ENCODE results near the gene GHR.

Gene GHR

DNA sequence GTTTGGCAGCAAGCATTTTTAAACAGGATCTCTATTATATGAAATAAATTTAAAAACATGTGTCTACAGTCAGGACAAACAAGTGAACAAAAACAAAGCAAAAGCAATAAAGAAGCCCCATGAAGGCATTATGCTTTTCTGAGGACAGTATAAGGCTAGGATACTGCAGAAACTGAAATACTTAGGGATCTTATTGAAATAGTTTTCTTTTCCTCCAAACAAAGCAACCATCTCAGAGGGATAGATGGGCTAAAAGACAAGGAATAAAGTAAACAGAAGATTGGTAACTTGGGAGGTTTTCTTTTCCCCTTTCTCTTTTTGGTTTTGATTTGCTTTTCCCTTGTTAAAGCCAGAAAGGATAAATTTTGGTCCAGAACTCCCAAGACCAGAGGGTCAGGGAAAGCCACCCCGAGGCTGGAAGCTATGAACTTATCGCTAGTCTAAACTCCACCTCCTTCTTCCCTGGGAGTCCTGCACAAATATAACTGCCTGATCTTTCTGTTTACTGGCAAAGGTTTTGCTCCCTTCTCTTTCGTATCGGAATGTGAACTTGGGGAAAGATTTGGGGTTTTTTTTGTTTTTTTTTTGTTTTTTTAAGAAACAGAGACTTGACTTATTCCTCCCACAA is 164.0 kb downstream of the GHR start:
- in situ Hi-C loops (cut with MboI; ENCODE audit: low pct_unique_long_range_greater_than_20kb, low sequenced_read_pairs, unreplicated experiment): no loop called here
- TF ChIP-seq, protein P1, sequence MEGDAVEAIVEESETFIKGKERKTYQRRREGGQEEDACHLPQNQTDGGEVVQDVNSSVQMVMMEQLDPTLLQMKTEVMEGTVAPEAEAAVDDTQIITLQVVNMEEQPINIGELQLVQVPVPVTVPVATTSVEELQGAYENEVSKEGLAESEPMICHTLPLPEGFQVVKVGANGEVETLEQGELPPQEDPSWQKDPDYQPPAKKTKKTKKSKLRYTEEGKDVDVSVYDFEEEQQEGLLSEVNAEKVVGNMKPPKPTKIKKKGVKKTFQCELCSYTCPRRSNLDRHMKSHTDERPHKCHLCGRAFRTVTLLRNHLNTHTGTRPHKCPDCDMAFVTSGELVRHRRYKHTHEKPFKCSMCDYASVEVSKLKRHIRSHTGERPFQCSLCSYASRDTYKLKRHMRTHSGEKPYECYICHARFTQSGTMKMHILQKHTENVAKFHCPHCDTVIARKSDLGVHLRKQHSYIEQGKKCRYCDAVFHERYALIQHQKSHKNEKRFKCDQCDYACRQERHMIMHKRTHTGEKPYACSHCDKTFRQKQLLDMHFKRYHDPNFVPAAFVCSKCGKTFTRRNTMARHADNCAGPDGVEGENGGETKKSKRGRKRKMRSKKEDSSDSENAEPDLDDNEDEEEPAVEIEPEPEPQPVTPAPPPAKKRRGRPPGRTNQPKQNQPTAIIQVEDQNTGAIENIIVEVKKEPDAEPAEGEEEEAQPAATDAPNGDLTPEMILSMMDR (IDR thresholded peaks at IDR 0.05; ENCODE audit: extremely low read depth, insufficient read depth, missing control alignments): no peak
- DNase-seq (ENCODE audit: low spot score): no peak

DNA sequence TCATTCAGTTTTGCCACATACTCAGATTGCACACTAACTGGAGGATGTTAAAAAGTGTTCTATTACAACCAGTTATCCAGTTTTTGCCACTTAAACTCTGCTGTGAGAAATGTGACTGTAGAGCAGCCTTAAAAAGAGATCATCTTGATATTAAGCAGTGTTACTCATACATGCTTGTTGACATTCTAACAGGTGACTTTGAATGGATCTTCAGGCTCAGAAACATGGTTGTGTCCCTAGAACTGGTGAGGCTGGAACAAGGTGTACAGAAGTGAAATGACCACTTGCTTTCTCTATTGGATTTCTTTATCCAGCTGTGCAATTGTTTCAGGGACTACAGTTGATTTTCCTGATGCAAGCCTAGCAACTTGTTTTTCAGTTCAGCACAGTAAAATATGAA is 167.3 kb downstream of the GHR start:
- in situ Hi-C loops (cut with MboI; ENCODE audit: low pct_unique_long_range_greater_than_20kb, low sequenced_read_pairs, unreplicated experiment): no loop called here
- DNase-seq (ENCODE audit: low spot score): no peak

DNA sequence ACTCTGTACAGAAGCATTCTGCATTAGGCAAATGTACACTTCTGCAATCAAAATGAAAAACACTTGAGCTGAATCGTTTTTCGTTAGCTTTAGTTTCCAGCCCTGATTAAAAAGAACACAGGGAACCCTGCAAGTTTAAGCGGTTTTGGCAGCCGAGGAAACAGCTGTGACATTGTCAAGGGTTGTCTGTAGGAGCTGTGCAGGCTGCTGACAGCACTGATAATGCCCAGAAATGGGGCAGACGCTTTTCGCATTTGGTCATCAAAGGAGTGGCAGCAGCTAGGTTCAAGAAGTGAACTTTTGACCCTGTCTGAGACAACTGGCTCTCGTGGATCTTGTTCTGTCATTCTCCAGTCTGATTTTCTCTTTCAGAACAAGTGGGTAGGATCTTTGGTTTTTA is 167.8 kb downstream of the GHR start:
- TF ChIP-seq, protein P1 (IDR thresholded peaks at IDR 0.05; ENCODE audit: extremely low read depth, insufficient read depth, missing control alignments): no peak
- in situ Hi-C loops (cut with MboI; ENCODE audit: low pct_unique_long_range_greater_than_20kb, low sequenced_read_pairs, unreplicated experiment): no loop called here

More for the DNA sequence above, 167.3 kb downstream of the GHR start:
- TF ChIP-seq, protein P1 (IDR thresholded peaks at IDR 0.05; ENCODE audit: extremely low read depth, insufficient read depth, missing control alignments): no peak

DNA sequence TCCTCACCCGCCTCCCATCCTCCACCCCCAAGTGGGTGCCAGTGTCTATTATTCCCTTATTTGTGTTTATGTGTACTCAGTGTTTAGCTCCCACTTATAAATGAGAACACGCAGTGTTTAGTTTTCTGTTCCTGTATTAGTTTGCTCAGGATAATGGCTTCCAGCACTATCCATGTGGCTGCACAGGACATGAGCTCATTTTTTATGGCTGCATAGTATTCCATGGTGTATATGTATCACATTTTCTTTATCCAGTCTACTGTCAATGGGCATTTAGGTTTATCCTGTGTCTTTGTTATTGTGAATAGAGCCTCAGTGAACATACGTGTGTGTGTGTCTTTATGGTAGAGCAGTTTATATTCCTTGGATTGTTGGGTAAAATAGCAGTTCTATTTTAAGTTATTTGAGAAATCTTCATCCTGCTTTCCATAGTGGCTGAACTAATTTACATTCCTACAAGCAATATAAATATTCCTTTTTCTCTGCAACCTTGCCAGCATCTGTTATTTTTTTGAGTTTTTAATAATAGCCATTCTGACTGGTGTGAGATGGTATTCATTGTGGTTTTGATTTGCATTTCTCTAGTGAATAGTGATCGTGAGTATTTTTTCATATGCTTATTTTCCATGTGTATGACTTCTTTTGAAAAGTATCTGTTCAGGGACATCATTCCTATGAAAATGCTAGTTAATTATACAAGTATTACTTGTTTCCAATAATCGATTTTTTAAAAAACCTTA is 169.3 kb downstream of the GHR start:
- DNase-seq (ENCODE audit: low spot score): no peak
- TF ChIP-seq, protein P1 (IDR thresholded peaks at IDR 0.05; ENCODE audit: extremely low read depth, insufficient read depth, missing control alignments): no peak
- in situ Hi-C loops (cut with MboI; ENCODE audit: low pct_unique_long_range_greater_than_20kb, low sequenced_read_pairs, unreplicated experiment): no loop called here

More for the DNA sequence above, 167.8 kb downstream of the GHR start:
- DNase-seq (ENCODE audit: low spot score): no peak

DNA sequence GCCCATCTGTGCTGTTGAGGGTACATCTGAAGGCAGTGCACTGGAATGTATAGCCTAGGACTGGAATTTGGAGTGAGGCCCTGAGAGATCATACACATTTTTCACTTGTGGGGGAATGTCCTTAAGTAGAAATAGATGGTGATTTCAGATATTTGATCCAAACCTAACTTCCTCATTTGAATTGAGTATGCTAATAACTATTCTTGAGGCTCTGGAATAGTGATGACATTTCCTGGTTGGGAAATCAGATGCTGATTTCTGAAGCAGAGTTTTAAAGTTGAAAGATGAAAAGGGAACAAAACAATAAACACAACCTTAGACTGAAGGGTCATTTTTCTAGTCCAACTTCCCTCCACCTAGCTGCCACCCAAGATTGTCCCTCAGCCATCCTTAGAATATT is 170.4 kb downstream of the GHR start:
- in situ Hi-C loops (cut with MboI; ENCODE audit: low pct_unique_long_range_greater_than_20kb, low sequenced_read_pairs, unreplicated experiment): no loop called here
- DNase-seq (ENCODE audit: low spot score): no peak
- TF ChIP-seq, protein P1 (IDR thresholded peaks at IDR 0.05; ENCODE audit: extremely low read depth, insufficient read depth, missing control alignments): no peak

DNA sequence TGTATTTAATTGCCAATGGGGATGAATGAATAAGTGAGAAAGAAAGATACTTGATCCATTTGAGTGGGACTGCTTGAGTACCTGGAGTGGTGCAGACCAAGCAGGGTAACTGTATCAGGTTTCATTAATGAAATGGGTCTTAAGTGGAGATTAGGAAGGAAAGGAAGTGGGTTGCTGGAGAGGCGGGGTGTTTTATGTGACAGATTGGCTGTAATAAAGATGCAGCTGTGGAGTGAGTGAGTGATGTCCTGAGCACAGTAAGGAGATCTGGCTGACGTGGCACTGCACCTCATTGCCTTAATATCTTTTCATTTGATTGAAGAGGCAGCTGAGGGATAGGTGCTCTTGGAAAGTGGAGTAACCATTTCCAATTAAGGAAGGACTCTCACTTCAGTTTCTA is 172.4 kb downstream of the GHR start:
- TF ChIP-seq, protein P1 (IDR thresholded peaks at IDR 0.05; ENCODE audit: extremely low read depth, insufficient read depth, missing control alignments): no peak
- no peak for DNase-seq (ENCODE audit: low spot score)
- in situ Hi-C loops (cut with MboI; ENCODE audit: low pct_unique_long_range_greater_than_20kb, low sequenced_read_pairs, unreplicated experiment): no loop called here

Measured in GM13977 (cell line).